Measurements from ENCODE around the gene CDK14.

DNA sequence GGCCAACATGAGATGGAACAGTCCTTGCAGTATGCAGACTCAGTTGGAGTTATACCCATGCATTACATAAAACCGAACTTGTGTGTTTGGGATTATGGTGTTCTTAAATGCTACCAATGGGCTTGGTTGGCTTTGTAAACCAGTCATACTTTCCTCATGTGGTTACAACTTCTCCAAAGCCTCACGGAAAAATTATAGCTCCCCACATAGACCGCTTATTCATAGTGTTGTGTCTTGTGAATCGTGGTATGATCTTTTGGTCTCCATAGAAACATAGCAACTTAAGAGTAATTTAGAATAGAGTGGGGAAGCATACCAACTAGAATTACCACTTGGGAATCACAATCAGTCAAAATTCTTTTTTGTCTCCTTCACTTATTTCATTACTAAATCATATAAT is 555.8 kb downstream of the CDK14 start:
- TF ChIP-seq CTCF (conservative IDR thresholded peaks at IDR 0.05 in 1 of 2, IDR thresholded peaks at IDR 0.05 in 1 of 2; ENCODE audit: low read depth in 1 of 2, low read length in 2 of 2) (no peak), EZH2 (IDR thresholded peaks at IDR 0.05; ENCODE audit: low read length, missing control alignments) (no peak)

Measured in fibroblast of lung (primary cell).